ENCODE results near the gene SLC6A7.

The SLC6A7 gene

DNA sequence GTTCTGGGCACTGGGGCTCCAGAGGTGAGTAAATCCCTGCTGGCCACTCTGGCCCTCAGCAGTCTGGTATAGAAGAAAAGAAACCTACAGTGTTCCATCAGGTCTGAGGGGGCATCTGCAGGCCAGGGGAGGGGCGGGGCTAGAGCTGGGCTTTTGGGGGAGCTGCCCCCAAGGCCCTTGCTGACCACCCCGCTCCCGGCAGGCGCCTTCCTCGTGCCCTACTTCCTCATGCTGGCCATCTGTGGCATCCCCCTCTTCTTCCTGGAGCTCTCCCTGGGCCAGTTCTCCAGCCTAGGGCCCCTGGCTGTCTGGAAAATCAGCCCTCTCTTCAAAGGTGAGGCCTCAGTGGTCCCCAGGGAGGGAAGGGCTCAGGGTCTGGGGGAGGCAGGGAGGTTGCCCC is 6.7 kb downstream of the SLC6A7 start:
- no peak for DNase-seq

DNA sequence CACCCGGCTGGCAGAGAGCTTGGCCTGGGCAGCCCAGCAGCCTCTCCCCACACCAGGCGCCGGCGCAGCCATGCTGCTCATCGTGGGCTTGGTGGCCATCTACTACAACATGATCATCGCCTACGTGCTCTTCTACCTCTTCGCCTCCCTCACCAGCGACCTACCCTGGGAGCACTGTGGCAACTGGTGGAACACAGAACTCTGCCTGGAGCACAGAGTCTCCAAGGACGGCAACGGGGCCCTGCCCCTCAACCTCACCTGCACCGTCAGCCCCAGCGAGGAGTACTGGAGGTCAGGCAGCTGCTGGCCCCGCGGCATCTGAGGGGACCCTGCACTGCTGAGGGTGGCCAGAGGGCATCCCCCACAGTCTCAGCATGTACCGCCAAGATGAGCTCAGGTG is 7.1 kb downstream of the SLC6A7 start:
- no peak for DNase-seq

DNA sequence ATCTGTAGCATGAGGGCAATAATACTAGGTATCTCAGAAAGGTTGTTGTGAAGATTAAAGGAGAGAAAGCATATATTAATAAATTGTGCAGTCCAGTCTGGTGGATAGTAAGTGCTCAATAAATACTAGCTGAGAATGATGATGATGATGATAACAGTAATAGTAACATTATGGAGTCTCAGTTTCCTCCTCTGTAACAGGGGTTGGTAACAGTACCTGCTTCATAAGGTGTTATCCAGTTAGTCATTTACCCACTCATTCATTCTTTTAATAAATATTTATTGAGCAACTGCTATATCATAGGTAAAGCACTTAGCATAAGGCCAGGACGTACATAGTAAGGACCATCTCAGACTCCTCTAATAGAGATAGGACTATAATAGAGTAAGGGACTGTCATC is 7.6 kb downstream of the SLC6A7 start:
- DNase-seq, result no peak

DNA sequence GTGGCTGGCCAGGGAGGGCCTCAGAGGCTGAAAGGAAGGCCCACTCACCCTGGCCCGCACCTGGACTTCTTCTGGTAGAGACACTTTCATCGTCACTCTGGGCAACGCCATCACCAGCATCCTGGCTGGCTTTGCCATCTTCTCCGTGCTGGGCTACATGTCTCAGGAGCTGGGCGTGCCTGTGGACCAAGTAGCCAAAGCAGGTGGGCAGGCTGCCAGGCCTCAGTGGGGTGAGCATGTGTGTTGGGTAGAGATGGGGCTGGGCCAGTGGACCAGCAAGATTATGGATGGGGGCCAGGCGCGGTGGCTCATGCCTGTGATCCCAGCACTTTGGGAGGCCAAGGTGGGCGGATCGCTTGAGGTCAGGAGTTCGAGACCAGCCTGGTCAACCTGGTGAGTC is 12.6 kb downstream of the SLC6A7 start:
- DNase-seq, result no peak

DNA sequence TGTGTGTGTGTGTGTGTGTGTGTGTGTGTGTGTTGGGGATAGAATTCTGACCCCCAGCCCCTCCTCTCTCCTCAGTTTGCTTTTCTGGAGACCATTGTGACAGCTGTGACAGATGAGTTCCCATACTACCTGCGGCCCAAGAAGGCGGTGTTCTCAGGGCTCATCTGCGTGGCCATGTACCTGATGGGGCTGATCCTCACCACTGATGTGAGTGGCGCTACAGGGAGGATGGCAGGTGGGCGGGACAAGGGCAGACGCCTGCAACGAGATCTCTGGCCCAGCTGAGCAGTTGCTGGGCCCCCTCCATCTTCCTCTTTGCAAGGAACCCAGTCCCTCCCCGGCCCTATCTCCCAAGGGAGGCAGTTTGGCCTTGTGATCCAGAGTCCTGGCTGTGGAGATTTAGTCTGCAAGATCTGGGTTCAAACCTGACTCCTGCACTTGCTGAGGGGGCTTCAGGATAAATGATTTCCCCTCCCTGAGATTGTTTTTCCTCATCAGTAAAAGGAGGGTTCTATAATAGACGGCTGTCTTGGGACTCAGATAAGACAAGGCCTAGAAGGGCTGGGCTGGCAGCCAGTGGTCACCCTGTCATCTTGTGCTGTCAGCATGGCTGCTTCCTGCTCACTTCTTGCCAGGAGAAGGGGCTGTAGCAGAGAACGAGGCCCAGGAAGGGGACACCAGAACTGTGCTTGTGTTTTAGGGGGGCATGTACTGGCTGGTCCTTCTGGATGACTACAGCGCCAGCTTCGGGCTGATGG is 14.1 kb downstream of the SLC6A7 start:
- no peak for DNase-seq

DNA sequence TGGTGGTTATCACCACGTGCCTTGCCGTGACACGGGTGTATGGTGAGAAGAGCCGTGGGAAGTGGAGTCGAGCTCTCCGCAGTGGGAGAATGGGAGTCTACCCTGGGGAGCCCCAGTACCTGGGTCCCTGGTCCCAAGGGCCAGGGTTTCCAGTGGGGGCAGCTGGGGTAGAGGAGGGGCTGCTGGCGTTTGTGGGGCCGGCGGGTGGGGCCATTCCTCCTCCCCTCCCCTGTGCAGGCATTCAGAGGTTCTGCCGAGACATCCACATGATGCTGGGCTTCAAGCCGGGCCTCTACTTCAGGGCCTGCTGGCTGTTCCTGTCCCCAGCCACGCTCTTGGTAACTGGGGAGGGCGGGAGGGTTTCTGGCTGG is 14.7 kb downstream of the SLC6A7 start:
- no peak for DNase-seq

DNA sequence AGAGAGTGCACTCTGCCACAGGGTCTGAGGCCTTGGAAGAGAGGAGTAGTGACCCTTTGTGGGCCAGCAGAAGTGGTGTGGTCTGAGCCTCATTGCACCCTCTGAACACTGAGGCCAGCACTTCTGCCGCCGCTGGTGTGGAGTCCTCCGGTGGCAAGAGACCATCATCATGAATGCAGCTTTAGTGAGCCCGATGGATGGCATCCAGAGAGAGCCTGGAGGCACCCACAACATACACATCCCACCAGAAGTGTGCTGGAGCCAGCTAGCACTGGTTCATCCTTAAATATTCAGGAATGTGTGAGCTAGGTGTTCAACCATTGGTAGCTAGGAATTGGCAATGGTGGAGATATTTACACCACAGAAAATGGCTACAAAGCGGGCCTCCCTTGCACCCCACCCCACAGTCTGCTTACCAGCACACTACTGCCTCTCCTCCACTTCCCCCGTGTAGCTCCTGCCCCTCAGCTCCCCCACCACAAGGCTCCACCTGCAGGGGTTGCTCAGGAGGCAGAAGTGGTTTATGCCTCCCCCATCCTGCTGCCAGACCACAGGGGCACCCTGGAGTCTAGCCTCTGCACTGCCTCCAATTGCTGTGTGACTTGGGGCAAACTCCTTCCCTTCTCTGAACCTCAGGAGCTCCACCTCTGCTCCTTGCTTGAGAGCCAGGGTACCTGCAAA is 16.4 kb downstream of the SLC6A7 start:
- no peak for DNase-seq

DNA sequence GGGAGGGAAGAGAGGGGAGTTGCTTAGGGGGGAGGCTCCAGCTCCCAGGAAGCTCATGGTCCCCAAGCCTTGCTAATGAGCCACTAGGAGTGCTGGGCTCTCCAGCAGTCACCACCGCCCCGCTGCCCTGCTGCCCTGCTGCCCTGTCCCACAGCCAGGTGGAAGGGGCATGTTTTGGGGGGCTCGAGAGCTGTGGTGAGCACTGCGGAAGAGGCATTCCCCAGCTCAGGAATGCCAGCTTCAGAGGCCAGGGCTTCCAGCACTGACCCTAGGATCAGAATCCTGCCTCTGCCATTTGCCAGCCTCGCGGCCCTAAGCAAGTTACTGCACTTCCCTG is 16.9 kb downstream of the SLC6A7 start:
- no peak for DNase-seq

DNA sequence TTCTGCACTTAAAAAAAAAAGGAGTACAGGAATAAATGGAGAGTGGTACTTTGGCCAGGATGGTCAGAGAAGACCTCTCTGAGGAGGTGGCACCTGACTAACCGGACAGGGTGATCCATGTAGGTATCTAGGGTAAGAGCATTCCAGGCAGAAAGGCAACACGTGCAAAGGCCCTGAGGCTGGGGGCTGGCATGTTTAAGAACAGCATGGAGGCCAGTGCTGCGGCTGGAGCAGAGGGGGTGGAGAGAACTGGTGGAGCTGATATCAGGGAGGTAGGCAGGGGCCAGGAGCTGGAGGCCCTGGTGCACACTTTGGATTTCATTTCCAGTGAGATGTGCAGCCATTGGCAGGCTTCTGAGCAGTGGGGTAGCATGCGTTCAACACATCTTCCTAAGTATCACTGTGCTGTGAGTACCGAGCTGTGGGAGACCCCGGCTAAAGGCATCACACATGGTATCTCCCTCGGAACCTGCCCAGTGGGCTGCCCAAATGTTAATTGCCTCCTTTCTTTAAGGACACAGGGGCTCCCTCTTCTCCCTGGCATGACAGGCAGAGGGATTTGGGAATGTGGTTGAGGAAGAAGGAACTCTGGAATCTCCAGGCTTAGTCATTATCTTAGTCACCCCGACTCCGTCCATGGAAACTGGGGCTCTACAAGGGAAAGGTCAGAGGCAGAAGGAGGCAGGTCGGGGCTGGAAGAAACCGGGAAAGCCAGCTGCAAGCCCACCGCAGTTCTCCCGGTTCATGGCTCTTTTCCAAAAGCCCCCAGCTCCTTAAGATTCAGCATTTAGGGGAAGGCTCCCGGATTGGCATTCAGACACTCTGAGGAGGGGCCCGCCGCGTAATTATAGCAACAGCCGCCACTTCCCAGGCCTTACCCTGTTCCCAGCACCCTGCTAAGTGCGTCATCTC is 18.6 kb downstream of the SLC6A7 start:
- no peak for DNase-seq

DNA sequence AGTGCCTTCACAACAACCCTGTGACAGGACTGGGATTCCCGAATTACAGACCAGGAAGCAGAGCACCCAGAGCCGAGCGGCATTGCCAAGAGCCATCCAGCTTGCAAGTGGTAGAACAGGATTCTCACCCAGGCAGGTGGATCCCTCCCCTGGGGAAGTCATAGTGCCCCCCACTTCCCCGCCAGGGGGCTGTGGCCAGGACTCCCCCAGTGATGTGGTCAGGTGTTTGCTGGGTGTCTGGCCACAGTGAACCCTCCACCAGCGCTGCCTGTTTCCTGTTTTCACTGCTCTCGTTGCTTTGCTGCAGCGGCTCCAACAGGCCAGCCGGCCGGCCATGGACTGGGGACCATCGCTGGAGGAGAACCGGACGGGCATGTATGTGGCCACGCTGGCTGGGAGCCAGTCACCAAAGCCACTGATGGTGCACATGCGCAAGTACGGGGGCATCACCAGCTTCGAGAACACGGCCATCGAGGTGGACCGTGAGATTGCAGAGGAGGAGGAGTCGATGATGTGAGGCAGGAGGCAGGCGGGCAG is 19.3 kb downstream of the SLC6A7 start:
- peak; percentile 75 for DNase-seq

DNA sequence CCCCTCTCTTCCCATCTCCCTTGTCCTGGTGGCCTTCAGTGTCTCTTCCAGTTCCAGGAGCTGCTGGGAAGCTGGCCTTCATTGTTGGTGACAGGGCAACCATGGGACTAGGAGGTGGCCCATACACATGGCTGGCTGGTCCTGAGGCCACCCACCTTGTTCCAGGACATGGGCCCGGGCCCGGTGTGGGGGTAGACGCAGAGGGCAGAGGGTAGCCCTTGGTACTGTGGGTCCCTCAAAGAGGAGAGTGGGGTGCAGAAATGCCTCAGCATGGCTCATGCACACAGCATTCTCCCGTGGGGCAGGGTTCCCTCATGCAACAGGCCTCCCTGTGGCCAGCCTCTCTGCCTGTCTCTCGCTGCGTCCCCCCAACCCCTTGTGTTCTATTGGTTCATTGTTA is 20.8 kb downstream of the SLC6A7 start:
- DNase-seq, result no peak

DNA sequence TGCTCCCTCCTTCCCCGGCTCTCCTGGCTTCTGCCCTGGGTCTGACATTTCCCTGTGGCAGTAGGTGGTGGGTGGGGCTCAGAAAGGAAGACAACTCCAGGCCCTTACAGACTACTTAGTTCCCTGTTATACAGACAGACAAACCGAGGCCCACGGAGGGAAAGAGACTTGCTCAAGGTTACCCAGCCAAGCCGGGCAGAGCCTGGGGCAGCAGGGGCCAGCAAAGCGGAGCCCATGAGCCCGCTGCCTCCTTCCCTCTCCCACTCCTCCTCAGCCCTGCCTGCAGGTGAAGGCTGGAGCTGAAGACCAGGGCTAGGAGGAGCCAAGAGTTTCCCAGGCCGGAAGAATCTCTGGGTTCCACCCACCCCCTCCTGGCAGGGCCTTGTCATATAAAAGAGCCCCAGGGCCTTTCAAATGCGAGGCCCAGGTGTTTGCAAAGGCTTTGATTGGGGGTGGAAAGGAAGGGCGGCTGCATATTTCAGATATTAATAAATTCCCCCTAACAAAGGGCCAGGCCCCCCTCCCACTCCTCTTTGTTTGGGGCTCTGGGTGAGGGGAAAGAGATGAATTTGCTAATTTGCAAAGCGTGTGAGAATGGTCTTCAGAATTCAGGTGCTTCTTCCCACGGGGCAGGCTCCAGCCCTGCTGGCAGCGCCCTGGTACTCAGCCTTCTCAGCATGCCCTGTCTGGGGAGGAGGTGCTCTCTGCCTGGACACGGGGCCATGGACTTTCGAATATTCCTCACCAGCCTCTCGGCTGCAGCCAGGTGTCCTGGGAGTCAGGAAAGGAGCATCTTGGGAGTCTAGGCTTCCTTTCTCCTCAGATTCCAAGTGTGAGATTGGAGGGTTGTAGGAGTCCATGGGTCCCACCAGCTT is 21.5 kb downstream of the SLC6A7 start:
- peak; percentile 77 for DNase-seq

DNA sequence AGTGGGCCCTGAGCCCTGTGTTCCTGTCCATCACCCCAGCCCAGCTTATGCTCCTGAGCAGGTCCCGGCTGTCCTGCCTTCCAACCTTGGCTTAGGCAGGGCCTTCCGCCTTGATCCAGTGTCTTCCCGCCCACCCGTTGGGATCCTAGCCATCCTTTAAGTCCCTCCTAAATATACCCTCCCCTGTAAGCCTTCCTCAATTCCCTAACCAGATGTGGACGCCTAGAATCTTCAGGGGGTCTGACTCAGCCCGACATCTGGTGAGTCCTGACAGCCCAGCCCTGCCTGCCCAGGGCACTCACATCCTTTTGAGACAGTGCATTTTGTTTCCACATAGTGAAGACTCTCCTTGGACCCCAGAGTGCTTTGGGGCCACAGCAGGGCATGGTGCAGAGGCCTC is 23.7 kb downstream of the SLC6A7 start:
- DNase-seq, result no peak

DNA sequence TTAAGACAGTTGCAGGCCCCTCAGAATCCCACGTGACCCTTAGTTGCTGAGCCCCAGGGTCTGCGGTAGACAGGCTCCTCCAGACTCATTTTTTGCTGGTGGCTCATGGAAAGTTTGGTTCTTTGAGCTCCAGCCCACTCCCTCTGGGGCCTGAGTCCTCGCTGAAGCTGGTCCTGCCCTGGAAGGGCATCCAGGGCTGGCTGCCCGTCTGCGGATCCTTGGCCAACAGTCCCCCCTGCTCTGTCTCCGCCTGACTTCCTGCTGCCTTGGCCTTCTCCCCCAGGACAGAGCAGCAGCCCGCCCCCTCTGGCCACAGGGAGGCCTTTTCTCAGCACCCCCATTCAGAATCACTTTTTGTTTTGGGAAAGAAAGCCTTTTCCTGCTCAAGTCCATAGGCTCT is 24.4 kb downstream of the SLC6A7 start:
- no peak for DNase-seq

DNA sequence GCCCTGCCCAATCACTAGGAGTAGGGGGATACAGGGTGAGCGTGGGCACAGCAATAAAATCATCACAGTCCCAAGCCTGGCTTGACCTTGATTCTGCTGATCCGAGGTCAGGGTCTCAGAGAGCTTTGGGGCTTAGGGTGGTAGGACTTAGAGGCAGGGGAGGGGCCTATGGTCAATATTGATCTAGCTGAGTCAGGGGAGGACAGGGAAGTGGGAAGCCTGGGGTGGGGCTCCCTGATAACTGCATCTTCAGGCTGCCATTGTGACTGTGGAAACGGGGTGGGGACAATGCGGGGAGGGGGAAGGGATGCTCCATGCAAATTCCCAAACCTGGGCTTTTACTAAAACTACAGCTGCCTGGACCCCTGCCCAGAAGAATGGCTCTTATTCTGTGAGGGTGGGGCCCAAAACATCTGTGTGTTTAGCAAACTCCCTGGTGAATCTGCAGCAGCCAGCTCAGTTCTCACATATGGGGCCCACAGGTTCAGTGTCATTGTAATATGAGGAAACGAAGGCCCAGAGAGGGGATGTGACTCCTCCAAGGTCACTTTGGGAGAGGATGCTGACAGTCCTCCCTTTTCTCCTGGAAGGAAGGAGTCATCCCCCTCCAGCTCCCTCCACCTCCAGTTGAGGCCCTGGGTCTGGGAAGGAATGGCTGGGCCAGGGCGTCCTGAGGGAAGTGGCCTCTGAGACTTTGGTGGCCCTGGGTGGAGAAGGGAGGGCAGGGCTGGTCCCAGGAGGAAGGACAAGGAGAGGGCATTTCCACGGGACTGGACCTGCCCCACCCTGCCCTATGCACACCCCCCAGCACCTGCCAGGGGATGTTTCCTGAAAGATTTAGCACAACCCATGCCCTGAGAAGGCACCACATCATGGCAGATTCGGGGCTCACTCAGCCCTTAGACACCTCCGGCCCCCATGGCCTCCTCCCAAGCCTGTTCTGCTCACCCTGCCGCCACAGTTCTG is 26.4 kb downstream of the SLC6A7 start:
- DNase-seq, result no peak

DNA sequence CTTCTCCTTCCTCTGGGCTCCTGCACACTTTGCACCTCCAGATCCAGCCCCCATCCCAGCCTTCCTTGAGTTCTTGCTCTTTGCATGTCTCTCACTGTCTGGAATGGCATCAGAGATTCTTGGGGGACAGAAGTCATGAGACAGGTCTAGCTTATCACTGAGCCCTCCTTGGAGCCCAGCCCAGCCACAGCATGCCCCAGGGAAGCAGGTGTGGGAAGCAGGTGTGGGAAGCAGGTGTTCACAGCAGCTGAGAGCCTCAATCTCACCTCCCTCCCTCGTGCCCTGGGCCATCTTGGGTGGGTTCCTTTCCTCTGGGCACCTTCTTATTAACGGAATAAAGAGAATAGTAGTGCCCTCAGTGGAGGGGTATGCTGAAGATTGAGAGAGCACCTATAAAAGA is 27.2 kb downstream of the SLC6A7 start:
- DNase-seq, result no peak

DNA sequence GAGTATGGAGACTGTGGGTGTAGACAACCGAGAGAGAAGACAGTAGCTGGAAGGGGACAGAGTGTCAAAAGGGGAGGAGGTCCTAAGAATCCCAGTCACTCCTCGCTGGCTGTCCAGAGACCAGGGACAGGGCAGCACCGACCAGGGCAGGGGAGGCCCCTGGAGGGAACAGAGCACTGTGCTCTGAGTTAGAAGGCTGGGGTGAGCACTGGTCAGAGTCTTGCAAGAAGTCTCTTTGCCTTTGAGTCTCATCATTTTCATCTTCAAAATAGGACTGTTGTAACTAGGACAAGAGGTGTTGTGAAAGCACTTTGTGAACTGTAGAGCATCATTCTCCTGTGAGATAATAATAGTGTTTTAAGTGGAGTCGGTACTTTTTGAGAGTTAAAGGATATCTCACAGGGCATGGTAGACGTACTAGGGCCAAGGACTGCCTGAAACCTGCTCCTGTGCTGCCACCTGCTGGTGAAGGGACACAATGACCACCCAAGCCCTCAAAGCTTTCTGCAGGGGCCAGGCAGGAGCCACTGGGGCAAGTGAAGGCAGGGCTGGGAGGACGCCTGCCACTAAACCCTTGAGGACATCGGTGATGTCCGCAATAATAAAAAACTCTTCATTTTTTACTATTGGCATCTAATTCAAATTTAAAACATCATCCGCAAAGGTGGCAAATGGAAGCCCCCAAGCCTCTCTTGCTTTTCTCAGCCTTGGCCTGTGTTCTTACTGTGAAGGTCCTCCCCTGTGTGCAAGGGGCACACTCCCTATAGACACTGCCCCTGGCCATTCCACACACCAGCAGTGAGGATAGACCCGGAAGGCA is 28.2 kb downstream of the SLC6A7 start:
- peak; percentile 94 for DNase-seq

DNA sequence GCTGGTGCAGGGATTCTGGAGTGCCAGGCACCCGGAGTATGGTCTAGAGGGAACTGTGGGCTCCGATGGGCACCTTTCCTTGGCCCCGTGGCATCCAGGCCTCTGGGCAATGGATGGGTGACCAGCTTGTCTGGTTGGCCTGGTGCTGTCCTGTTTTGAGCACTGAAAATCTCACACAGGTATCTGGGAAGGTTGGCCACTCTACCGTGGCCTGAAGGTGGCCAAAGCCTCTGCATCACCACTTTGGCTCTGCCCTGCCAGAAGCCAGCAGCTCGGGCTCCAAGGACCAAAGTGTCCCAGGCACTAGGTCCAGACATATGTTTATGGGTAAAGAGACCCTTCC is 28.8 kb downstream of the SLC6A7 start:
- DNase-seq, result no peak

DNA sequence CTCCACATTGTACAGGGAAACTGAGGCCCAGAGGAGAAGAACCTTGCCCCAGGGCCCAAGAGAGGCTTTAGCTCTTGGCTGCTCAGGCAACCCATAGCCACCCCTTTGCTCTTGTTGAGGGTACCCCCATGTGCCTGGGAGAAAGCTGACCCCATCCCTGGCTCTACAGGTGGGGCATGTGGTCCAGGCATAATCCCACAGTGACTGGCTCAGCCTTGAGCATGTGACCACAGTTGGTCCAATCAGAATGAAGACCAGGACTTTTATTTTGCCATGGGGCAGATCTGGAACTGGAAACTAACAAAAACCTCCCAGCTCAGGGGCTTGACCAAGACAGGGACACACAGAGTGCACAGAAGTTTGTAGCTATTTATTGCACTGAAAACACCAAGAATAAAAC is 29.3 kb downstream of the SLC6A7 start:
- no peak for DNase-seq

DNA sequence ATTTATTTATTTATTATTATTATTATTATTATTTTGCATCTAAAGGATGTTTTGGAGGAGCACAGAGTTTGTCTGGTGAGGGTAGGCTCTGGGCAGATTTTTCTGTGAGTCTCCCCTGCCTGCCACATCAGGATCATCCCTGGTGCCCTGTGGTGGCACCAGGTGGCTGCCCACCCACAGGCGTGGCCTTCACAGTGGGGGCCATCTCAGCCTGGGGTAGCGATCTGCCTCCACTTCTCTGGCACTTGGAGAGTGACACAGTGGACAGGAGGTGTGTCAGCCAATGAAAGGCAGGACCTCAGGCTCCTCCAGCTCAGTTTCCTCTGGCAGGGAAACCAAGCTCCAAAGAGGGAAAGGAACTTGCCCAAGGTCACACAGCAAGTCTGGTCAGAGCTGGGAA is 30.0 kb downstream of the SLC6A7 start:
- DNase-seq, result no peak

DNA sequence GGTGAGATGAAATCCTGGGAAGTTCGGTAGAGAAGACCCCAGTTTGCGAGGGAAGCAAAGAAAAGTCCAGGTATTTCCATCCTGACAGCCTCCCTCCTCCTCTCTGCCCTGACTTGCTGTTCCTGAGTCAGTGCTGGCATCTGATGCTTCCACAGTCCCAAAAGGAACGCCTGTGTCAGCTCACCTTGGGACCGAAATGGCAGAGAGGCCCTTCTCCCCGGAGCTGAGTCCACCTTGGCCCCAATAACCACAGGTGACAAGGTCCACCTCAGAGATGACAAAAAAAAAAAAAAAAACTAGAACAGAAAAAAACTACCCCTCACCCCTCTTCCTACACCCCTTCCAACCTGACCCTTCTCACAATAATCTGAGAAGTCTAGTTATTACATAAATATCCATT is 31.6 kb downstream of the SLC6A7 start:
- no peak for DNase-seq

Data from islet precursor cell (in vitro differentiated cells).